ENCODE measurements around the gene TMCO6. TPM values are rescaled to one million over a fixed set of nuclear protein-coding genes. Genes with fewer than 3 reads are reported as not detected.

Gene TMCO6
- total RNA-seq, 1 experiment from 2014 or later: 32.2 TPM

- Mint-ChIP-seq H3K36me3 (peaks cover 48% of the 10 kb centered on the region), H3K9me3 (no peaks in the 10 kb centered on the region), H3K27me3 (ENCODE audit: low read depth) (no peaks in the 10 kb centered on the region), H3K27ac (no peak overlapping the region), H3K4me1 (peaks cover 7% of the 10 kb centered on the region), H3K4me3 (no peak overlapping the region)
- CTCF ChIA-PET: interaction anchor here (1.0 kb wide), 1 partner anchor 110 kb away, joined by 3 read pairs; the partner anchor contains the start of genes APBB3 and SLC35A4
- POLR2A ChIA-PET: interaction anchor here (1.0 to 1.1 kb wide), 2 partner anchors 37 to 110 kb away, joined by 3 read pairs; partner anchors contain the start of gene APBB3
- ATAC-seq (no peak), DNase-seq (ENCODE audit: low spot score) (no peak)
- no peak for TF ChIP-seq ATF6 (CRISPR knock-in tag; IDR thresholded peaks at IDR 0.05)
- TF ChIP-seq PRRX2 (CRISPR knock-in tag; IDR thresholded peaks at IDR 0.05): no peak
- TF ChIP-seq MAX (CRISPR knock-in tag; IDR thresholded peaks at IDR 0.05): no peak
- no peak for TF ChIP-seq HMGXB4 (CRISPR knock-in tag; IDR thresholded peaks at IDR 0.05)
- no peak for TF ChIP-seq E2F4 (CRISPR knock-in tag; IDR thresholded peaks at IDR 0.05; ENCODE audit: borderline replicate concordance, low read depth)
- TF ChIP-seq CTCF (IDR thresholded peaks at IDR 0.05): no peak
- TF ChIP-seq NFATC4 (CRISPR knock-in tag; IDR thresholded peaks at IDR 0.05): no peak
- no peak for TF ChIP-seq NFYB (CRISPR knock-in tag; conservative IDR thresholded peaks at IDR 0.05; ENCODE audit: low read depth)
- no peak for TF ChIP-seq ERG (CRISPR knock-in tag; IDR thresholded peaks at IDR 0.05)
- TF ChIP-seq ARID4B (CRISPR knock-in tag; IDR thresholded peaks at IDR 0.05; ENCODE audit: borderline replicate concordance): no peak
- TF ChIP-seq ZNF138 (CRISPR knock-in tag; conservative IDR thresholded peaks at IDR 0.05): no peak
Observed at GRCh38 chr5:140674211-140674610, 35.0 kb downstream of the TMCO6 start.

- peaks cover 44% of the 10 kb centered on the region for H3K36me3 Mint-ChIP-seq
- ChIA-PET CTCF (interaction anchor here (1.0 kb wide), 1 partner anchor 110 kb away, joined by 3 read pairs; the partner anchor contains the start of genes APBB3 and SLC35A4), POLR2A (no interaction called here)
- H3K27ac Mint-ChIP-seq: no peak overlapping the region
- H3K4me1 Mint-ChIP-seq: peaks cover 7% of the 10 kb centered on the region
- no peaks in the 10 kb centered on the region for H3K9me3 Mint-ChIP-seq
- H3K4me3 Mint-ChIP-seq: no peak overlapping the region
- DNase-seq (ENCODE audit: low spot score): no peak
- no peaks in the 10 kb centered on the region for H3K27me3 Mint-ChIP-seq (ENCODE audit: low read depth)
- no peak for ATAC-seq
- TF ChIP-seq E2F5 (CRISPR knock-in tag; IDR thresholded peaks at IDR 0.05) (no peak), HMGA2 (CRISPR knock-in tag; IDR thresholded peaks at IDR 0.05) (no peak), ELF4 (CRISPR knock-in tag; IDR thresholded peaks at IDR 0.05; ENCODE audit: low read depth) (no peak), FOXK1 (CRISPR knock-in tag; IDR thresholded peaks at IDR 0.05) (no peak), ZNF425 (CRISPR knock-in tag; conservative IDR thresholded peaks at IDR 0.05) (no peak), CREM (CRISPR knock-in tag; IDR thresholded peaks at IDR 0.05) (no peak), JAZF1 (CRISPR knock-in tag; IDR thresholded peaks at IDR 0.05) (no peak)
Observed at GRCh38 chr5:140674629-140675028, 35.4 kb downstream of the TMCO6 start.
